Natural killer cell (primary cell): ENCODE data around the gene REXO4. TPM values are rescaled to one million over a fixed set of nuclear protein-coding genes. Genes with fewer than 3 reads are reported as not detected.
A peak's percentile ranks its signal among the peaks of the same experiment; 100 is the strongest.

ENCODE experiments used
- ATAC-seq, 3 donors: fragments of 150-1000 bp in 2 of 3; fragments of 200-7000 bp in 1 of 3; cut with Tn5 transposase; 1 replicate in 1 of 3; 2 replicates in 2 of 3; pipeline ENCODE4 v1.10.0; 2021; ENCODE audit warnings: mild to moderate bottlenecking in 2 of 3, moderate library complexity in 2 of 3
- DNase-seq, 2 donors: peaks; one replicate each; pipeline versions ENCODE4 v3.0.0 to v3.0.0-alpha.2; 2013 to 2021; ENCODE audit warnings: mixed read lengths in 1 of 2
- H3K27ac ChIP-seq: one replicate; pipeline ENCODE4 v1.5.1; 2013; ENCODE audit warnings: mild to moderate bottlenecking, low read length
- H3K27me3 ChIP-seq: one replicate; pipeline ENCODE4 v1.6.1; 2013; ENCODE audit warnings: low read length; ENCODE audit not compliant: control insufficient read depth, insufficient read depth
- H3K36me3 ChIP-seq: one replicate; pipeline ENCODE4 v1.6.1; 2013; ENCODE audit warnings: low read length; ENCODE audit not compliant: control insufficient read depth, insufficient read depth
- H3K4me1 ChIP-seq: one replicate; pipeline ENCODE4 v1.6.1; 2013; ENCODE audit warnings: low read length; ENCODE audit not compliant: control insufficient read depth, insufficient read depth
- H3K4me3 ChIP-seq: one replicate; pipeline ENCODE4 v1.5.1; 2013; ENCODE audit warnings: low read length
- H3K9me3 ChIP-seq: one replicate; pipeline ENCODE4 v1.6.1; 2013; ENCODE audit warnings: low read length; ENCODE audit not compliant: control insufficient read depth, insufficient read depth
- H3K27ac Mint-ChIP-seq, 2 donors: one replicate each; pipeline ENCODE4 v1.8.0; 2022; ENCODE audit warnings: mild to moderate bottlenecking in 2 of 2, mixed read lengths in 2 of 2, moderate library complexity in 1 of 2
- H3K27me3 Mint-ChIP-seq, 2 donors: one replicate each; pipeline ENCODE4 v1.8.0; 2022; ENCODE audit warnings: low read depth in 2 of 2, mixed read lengths in 2 of 2
- H3K36me3 Mint-ChIP-seq: one replicate; pipeline ENCODE4 v1.8.0; 2022; ENCODE audit warnings: mixed read lengths
- H3K4me1 Mint-ChIP-seq, 2 donors: one replicate each; pipeline ENCODE4 v1.8.0; 2022; ENCODE audit warnings: mixed read lengths in 2 of 2
- H3K4me3 Mint-ChIP-seq: one replicate; pipeline ENCODE4 v1.8.0; 2022; ENCODE audit warnings: mild to moderate bottlenecking, moderate library complexity, mixed read lengths
- H3K9me3 Mint-ChIP-seq, 2 donors: one replicate each; pipeline ENCODE4 v1.8.0; 2022; ENCODE audit warnings: mixed read lengths in 2 of 2
- WGBS: methylation state at CpG from one replicate; pipeline ENCODE4 v1.1.7; 2013; ENCODE audit warnings: missing lambda C conversion rate; ENCODE audit not compliant: insufficient coverage; 5-methylcytosine and 5-hydroxymethylcytosine counted together
- intact Hi-C: fragments of 100-400 bp; cut with micrococcal nuclease; formaldehyde crosslinking; loops from one replicate; pipeline ENCODE4 v1.14.2; 2022
- total RNA-seq, 4 donors: library from RNA; stranded (reverse); fragments of 120-200 nt in 1 of 4; gene quantifications; one replicate each; pipeline versions ENCODE4 v1.2.3 to v1.2.4, GENCODE V29; 2013 to 2022
- TF ChIP-seq, protein P1 (sequence below): fragments of 200-600 bp; IDR thresholded peaks from one replicate; pipeline ENCODE4 v1.8.0; 2022; ENCODE audit warnings: antibody characterized with exemption

The REXO4 gene
- total RNA-seq, 3 donors from 2014 or later (not counting 1 experiment from before 2014, with no cell fraction given): 14.2 to 21.6 (median 18.8) TPM

DNA sequence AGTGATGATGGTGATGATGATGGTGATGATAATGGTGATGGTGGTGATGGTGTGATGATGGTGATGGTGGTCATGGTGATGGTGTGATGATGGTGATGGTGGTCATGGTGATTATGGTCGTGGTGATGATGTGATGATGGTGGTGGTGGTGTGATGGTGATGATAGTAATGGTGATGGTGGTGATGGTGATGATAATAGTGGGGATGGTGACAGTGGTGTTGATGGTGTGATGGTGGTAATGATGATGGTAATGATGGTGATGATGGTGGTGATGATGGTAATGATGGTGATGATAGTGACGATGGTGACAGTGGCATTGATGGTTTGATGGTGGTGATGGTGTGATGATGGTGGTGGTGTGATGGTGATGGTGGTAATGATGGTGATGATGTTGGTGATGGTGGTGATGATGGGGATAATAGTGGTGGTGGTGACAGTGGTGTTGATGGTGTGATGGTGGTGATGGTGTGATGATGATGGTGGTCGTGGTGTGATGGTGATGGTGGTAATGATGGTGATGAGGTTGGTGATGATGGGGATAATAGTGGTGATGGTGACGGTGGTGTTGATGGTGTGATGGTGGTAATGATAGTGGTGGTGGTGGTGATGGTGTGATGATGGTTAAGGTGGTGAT, 35.2 kb downstream of the REXO4 start:
- no peaks in the 10 kb centered on the region for H3K9me3 Mint-ChIP-seq

DNA sequence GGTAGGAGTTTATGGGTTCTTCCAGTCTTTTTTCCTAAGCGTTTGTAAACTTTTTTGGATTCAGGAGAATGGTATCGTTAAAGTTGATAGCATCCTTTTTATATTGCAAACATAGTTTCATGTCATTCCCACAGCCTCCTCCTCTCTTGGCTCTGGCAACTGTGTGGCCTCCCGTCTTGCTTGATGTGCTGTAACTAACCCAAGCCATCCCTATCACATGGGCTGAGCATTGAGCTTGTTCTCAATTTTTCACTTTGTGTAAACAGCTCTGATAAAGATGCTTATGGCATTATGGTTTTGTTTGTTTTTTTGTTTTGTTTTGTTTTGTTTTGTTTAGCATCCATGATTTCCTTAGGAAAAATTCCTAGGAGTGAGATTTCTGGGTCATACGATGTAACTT, 37.1 kb downstream of the REXO4 start:
- ATAC-seq (no peak), DNase-seq (no peak)
- intact Hi-C loops: no loop called here
- Histone ChIP-seq H3K9me3 (no peaks in the 10 kb centered on the region), H3K36me3 (no peaks in the 10 kb centered on the region), H3K27ac (no peak overlapping the region), H3K4me1 (peaks cover 8% of the 10 kb centered on the region), H3K4me3 (no peak overlapping the region), H3K27me3 (no peaks in the 10 kb centered on the region)
- Mint-ChIP-seq H3K4me1 (peaks cover 0 to 4% of the 10 kb centered on the region in 2 donors), H3K27ac (no peak overlapping the region), H3K4me3 (no peak overlapping the region), H3K36me3 (no peaks in the 10 kb centered on the region), H3K9me3 (no peaks in the 10 kb centered on the region), H3K27me3 (no peaks in the 10 kb centered on the region)
- TF ChIP-seq, protein P1, sequence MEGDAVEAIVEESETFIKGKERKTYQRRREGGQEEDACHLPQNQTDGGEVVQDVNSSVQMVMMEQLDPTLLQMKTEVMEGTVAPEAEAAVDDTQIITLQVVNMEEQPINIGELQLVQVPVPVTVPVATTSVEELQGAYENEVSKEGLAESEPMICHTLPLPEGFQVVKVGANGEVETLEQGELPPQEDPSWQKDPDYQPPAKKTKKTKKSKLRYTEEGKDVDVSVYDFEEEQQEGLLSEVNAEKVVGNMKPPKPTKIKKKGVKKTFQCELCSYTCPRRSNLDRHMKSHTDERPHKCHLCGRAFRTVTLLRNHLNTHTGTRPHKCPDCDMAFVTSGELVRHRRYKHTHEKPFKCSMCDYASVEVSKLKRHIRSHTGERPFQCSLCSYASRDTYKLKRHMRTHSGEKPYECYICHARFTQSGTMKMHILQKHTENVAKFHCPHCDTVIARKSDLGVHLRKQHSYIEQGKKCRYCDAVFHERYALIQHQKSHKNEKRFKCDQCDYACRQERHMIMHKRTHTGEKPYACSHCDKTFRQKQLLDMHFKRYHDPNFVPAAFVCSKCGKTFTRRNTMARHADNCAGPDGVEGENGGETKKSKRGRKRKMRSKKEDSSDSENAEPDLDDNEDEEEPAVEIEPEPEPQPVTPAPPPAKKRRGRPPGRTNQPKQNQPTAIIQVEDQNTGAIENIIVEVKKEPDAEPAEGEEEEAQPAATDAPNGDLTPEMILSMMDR: no peak
- WGBS: 95% methylated on average over 3 of the region's 4 CpGs

More for the DNA sequence above, 35.2 kb downstream of the REXO4 start:
- Mint-ChIP-seq H3K27me3 (no peaks in the 10 kb centered on the region), H3K27ac (no peak overlapping the region), H3K36me3 (no peaks in the 10 kb centered on the region), H3K4me1 (no peaks in the 10 kb centered on the region), H3K4me3 (no peak overlapping the region)
- H3K9me3 ChIP-seq: no peaks in the 10 kb centered on the region
- no peaks in the 10 kb centered on the region for H3K36me3 ChIP-seq
- H3K4me1 ChIP-seq: no peaks in the 10 kb centered on the region
- 61% methylated on average over 4 of the region's 4 CpGs for whole genome bisulfite sequencing
- no peak overlapping the region for H3K27ac ChIP-seq
- no peaks in the 10 kb centered on the region for H3K27me3 ChIP-seq
- TF ChIP-seq, protein P1: no peak
- peak in 2 of 3 donors; percentile 47 to 66 for ATAC-seq
- H3K4me3 ChIP-seq: no peak overlapping the region
- no peak for DNase-seq
- intact Hi-C loops: no loop called here

DNA sequence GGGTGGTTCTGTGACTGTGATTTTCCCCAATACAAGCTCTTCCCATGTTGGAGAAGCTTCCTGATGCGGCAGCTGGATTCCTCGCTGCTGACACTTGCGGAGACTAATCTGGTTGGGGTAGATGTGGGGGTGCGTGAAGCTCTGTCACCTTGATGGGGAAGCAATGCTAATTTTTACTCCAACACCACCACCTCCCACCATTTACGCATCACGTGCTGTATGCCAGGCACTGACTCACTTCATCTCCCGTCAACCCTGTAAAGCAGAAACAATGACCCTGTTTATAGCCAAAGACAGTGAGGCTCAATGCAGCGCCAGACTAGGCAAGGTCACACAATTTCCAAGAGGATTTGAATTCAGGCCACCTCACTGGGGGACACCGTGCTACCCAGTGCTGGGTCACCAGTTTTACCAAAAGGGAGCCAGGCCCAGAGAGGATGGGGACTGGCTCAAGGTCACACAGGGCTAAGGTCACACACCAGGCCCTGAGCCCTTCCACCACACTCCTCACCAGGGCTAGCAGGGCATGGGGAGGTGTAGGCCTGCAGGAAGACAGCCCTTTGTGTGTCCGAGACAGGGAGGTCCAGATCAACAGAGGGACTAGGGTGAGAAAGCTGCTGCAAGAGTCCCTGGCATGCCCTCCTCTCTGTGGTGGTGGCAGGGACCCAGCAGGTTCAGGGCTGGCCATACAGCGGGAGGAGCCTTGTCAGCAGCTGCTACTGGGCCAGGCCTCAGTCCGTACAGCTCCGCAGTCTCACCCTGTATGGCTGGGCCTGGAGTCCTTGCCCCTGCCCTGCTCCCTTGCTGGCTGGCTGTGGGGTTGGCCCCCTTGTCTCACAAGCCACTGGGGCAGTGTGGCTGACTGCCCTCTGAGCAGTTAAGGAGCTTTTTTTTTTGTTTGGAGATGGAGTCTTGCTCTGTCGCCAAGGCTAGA, 38.4 kb downstream of the REXO4 start:
- Histone ChIP-seq H3K9me3 (no peaks in the 10 kb centered on the region), H3K4me1 (peaks cover 17% of the 10 kb centered on the region), H3K36me3 (no peaks in the 10 kb centered on the region), H3K27ac (no peak overlapping the region), H3K27me3 (no peaks in the 10 kb centered on the region), H3K4me3 (no peak overlapping the region)
- no peak overlapping the region for H3K4me3 Mint-ChIP-seq
- intact Hi-C loops: loop anchor here (10.0 kb wide), 1 partner anchor 195 kb away; no protein-coding TSS in a partner anchor
- 96% methylated on average over 11 of the region's 14 CpGs for WGBS
- H3K27me3 Mint-ChIP-seq: no peaks in the 10 kb centered on the region
- no peak for DNase-seq
- H3K9me3 Mint-ChIP-seq: no peaks in the 10 kb centered on the region
- no peak for ATAC-seq
- H3K27ac Mint-ChIP-seq: no peak overlapping the region
- H3K36me3 Mint-ChIP-seq: no peaks in the 10 kb centered on the region
- TF ChIP-seq, protein P1: no peak
- peaks cover 8 to 12% of the 10 kb centered on the region in 2 donors for H3K4me1 Mint-ChIP-seq
